Activated naive CD4-positive, alpha-beta T cell treated with anti-CD3 and anti-CD28 coated beads, Interleukin-2, amount 50 U/mL, for 16 hours (primary cell): ENCODE measurements around the gene DCC.

Source experiments
- DNase-seq: peaks from one replicate; pipeline ENCODE4 v3.0.0-alpha.2; 2020

DCC gene

DNA sequence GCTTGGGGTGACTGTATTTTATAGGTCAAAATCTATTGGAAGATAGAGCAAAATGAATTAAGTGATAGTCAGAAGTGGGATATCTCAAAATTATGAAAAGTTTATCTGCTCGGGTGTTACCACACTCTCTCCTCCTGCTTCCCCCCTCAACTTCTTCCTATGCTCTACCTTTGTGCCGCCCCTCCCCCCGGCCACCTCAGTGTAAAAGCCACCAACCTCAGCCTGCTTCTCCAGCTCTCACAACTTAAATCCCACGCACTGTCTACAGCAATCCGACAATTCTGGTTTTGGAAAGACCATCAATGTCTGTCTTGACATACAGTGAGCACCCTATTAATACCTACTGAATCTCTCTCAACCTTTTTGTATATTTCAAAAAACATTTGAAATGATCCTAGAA, 164.6 kb downstream of the DCC start:
- DNase-seq = no peak

DNA sequence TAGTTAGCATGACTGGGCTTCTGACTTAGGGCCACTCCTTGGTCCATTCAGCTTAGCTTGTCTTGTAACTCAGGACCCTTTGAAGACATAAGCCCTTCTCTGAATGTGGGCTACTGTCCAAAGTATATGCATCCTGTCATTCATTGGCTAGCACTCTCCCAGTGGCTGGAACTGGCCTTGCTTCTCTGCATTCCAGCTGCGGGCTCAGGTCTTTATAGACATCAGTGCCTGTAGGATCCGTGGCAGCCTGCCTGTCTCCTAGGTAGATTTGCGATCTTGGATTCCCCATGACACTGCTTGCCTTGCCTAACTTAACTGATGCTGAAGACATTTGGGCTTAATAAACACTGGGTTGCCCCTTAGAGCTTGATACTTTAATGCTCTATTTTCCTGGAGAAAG, 170.1 kb downstream of the DCC start:
- DNase-seq = no peak

DNA sequence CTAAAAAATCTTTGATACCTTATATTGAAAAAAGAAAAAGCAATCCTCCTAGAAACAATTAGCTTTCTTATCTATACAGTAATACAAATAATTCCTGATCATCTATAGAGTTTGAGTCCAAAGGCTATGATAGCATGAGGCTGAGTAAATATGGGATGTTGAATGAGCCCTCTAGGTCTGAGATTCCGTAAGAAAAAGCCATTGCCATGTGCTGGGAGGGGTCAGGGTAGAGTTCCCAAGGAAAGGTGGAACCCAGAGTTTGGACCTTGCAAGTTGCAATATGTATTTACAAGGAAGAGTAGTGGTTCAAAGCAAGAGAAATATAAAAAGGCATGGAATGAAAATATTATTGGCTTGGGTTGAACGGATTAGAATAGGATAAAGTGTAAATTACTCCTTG, 178.1 kb downstream of the DCC start:
- no peak for DNase-seq

DNA sequence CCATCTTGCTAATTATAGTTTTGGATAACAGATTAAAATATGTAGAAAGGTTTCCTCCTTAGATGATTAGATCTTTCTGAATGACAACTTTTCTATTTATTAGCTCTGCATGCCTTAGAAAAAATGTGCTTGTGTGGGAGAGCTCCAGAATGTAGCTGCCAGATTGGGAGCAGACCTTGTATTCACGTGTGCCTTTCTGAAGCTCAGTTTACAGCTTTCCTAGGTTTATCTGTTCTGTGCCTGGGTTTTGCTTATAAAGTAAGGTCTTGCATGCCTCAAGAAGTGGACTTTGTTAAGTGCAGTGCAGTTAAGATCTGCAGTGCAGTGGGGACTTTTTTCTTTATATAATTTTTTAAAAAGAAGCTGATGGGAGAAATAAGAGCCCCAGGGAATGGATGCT, 179.0 kb downstream of the DCC start:
- DNase-seq = no peak

DNA sequence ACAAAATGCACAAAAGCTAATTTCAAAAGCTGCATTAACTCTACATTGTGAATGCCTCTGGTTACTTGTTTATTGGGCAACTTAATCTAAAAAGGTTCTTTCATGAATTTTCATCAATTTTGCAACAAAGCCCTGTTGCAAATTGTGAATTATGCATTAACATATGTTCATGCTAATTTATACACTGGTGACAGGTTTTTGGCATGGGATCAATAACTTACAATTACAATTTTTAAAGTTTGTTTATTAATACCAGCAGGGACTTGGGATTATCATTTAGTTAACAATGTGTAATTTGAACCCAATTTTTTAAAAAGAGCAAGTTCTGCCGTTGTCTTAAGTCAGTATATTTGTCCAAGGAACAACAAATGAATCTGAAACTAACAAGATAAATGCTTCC, 183.6 kb downstream of the DCC start:
- DNase-seq = no peak

DNA sequence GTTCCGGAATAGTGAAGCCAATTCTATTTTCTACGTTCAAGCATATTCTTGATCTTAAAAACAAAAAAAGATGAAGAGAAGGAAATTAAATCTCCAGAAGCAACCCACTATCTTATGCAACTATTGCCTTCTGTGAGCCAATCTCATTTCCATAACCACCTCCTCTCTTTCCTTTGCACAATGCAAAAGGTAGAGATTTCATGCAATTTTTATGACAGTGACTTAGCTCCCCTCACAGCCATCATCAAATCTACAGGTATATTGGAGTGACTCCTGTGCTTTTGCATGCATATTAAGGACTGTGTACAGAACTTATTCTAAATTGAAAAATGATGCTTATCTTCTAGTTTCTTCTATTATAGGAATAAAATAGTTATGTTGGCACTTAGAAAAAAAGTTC, 191.8 kb downstream of the DCC start:
- no peak for DNase-seq

DNA sequence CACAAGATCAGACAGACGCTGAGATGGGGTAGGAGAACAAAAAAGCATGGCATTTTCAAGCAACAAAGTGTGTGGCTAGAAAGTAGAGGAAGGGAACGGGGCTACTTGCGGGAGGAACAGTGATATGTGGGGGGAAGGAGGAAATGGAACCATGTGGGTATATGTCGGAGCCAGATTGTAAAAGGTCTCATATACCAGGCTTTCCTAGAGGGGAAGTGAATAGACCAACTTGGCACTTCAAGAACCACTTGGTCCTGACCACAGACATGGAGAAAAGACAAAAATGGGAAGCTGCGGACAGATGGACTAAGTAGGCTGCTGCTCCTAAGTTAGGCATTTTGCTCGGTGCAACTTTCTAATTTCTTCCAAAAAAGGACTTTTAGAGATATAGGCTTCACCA, 196.0 kb downstream of the DCC start:
- DNase-seq = no peak

DNA sequence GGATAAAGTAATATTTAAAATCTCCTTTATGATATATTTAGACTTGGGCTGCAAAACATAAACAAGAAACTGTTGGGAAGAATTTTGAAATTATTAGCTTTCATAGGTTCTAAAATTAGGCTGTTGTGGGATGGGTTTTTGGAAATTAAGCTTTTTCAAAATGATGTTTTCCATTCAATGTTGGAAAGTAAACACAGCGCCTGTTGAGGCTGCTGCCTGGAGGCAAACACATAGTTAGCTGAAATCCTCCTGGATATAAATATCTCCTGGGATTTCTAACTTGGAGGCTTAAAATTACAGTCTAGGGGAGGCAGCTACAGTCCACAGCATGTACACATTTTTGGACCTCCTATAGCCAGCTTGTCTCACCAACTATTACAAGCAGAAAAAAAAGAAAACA, 197.3 kb downstream of the DCC start:
- DNase-seq = no peak

DNA sequence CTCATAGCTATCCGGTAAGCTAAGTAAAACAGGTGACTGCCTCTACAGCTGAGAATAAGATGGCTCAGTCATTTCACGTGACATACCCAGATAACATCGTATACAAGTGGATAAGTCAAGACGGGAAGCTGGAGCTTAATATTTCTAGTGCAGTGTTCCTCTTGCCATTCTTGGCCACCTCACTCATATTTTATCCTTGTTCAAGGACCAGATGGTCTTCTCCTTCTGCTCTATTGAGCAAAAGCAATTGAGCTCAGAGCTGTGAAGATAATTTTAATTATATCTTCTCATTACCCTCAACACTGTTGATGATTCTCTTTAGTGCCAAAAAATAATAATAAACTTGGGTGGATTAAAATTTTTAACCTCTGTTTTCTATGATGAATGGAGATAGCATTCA, 201.1 kb downstream of the DCC start:
- no peak for DNase-seq

DNA sequence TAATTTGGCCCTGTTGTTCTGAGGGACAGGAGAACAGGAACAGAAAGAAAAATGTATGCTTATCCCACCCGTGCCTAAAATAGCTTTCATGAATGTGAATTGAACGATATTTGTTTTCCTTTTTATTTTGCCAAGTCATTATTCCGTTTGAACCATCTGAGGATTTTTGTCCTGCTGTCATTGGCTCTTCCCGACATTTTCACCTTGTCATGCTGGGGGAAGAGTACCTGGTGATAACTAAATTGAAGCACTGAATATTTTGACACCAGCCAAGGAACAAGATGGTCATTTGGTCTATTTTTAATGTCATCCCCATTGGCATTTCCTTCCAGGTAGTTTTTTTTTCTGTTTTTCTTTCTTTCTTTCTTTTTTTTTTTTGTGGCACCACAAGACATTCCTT, 204.1 kb downstream of the DCC start:
- DNase-seq = no peak

DNA sequence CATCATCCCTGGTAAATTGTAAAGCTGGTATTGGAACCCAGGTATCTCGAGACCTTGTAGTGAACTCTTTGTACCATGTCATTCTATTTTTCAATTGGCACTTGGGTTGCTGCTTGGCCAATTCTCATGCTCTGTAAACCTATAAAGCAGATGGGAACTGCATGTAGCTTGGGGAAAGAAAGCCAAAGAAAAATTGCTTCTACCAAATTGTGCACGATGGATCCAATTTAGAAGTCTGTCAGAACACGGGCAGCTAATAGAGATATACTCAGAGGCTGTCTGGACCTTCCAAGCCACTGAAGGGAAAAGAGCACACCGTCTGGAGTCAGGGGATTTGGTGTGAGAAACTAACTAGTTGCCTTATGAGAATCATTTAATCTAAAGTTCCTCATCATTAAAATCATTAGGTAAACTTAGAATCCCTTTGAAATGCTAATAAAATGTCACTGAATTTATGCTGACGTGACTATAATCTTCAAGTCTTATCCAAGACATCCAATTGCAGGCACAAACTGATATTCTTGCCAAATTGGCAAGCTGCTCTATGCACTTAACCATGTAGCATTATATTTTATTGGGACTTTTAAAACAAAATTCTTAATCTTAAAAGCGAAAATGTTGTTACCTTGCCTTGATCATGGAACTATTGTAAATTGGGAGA, 206.8 kb downstream of the DCC start:
- DNase-seq = no peak

DNA sequence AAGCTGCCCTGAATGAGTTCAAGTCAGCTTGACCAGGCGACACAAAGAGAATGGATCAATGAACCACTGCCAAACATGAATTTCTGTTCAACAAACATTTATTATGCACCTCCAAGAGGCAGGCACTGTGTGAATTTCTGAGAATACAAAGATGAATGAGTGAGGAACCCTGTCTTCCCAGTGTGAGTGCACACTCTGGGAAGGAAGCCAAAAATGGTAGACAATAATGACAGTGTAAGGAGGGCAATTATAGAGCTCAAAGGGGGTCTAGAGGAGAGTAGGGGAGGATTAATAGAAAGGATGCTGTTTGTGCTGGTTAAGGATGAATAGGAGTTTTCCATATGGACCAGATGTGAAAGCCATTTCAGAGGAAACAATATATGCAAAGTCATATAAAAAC, 213.4 kb downstream of the DCC start:
- no peak for DNase-seq

DNA sequence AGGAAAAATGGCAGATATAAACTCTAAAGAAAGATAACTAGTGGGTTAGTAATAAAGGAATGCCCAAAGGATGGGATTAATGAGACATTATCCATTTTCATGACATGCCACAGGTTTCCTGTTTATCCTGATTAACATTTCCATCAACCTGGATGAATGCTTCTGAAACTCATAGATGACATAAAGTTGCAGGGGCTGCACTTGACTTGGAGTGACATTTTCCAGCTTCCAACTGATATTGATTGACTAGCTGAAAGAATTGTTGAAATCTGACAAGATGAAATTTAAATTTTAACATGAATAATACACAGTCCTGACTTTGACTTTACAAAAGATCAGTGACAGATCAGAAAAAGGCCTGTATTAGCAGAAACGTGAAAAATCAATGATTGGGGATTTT, 214.2 kb downstream of the DCC start:
- DNase-seq = no peak

DNA sequence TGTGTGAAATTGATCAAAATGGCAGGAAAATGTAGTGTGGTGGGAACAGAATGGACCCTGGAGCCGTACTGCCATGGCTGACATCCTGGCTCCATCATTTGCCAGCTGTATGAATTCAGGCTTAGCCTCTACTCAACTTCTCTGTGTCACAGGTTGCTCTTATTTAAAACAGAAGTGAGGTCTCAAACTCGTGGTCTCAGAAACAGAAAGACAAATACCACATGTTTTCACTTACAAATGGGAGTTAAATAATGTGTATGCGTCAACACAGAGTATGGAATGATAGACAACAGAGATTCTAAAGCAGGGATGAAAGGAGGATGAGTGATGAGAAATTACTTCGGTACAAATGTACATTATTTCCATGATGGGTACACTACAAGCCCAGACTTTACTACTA, 227.4 kb downstream of the DCC start:
- DNase-seq = no peak

DNA sequence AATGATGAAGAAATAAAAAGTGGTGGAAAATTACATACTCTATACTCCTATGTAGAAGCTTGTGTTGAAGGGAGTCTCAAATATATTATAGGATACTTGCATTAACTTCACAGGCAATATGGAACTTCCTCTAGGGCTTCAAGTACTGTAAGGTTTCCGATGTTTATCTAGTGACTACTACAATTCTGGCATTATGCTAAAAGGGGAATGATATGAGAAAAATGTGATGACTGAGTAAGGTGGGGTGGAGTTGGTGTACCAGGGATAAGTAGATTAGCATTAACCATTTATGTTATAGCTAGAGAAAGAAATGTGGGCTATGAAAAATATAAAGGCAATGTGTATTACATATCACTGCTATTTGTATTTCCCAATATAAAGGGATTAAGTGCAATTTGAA, 229.5 kb downstream of the DCC start:
- DNase-seq = no peak

DNA sequence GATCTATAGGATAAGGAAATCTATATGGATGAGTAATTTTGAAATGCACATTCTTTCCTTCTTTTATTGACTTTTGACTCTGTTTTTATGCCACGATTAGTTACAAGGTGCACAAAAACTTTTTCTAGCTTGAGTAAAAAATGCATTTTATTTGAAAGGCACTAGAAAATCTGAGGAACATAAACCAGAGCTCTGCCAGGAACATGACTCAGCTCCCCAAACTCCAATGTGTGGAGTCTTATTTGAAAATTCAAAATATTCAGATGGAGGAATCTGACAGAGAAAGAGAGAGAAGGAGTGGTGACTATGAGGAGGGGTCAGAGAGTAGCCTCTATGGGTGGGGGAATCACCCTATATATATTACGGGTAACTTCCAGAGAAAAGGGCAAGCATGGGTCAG, 231.0 kb downstream of the DCC start:
- DNase-seq = no peak

DNA sequence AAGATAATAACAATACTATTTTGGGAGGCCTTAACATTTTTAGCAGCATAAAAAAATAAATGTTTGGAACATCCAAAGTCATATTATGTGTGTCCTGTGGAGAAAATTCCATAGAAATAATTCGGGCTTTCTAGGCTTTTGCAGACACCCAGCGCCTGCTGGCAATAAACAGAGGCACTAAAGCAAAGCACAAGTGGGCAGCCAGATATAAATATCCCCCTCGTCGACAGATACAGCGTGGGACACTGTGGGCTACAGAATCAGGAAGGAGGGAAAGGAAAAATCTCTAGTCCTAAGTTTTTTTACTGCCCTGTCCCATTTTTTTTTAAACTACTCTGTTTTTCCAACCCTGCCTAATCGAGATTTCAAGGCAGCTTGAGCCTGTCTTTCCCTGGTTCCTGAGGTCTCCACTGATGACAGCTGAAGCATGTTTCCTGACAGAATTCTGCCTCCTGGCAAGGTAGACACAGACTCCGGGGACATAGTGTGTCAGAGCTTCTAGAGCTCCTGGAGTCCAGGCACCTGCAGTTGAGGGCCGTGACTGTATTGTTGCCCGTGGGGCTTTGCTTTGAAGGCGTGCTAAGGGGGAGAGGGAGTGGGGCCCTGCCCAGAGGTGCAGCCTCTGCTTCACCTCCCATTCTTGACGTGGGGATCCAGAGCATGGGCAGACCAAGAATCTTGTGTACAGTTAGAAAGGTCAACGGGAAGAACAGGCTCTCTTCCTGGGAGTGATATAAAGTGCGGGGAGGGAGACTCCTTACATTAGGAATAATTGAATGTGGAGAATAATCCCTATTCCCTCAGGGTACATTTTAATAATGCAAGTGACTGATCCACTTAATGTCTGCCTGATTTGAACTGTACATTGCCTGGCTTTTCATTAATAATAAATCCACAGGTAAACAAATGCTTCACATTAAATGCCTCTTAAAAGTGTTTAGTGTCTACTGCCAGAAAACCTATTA, 232.3 kb downstream of the DCC start:
- DNase-seq = no peak

DNA sequence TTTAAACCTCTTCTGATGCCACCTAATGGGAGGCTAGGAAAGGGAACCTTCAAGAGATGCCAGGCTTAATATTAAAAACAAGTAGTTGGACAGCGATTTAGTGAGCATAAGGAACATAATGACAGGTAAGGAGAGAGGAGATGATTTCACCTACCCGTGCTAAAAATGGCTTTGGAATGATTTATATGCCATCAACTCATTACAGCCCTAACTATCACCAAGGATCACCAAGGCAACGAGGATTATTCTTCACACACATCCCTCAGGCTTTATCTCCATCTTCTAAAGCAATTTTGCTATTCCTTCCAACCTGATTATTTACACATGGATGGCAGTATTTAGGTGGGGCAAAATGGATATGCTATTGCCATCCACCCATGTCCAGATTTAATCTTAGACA, 237.8 kb downstream of the DCC start:
- DNase-seq = no peak

DNA sequence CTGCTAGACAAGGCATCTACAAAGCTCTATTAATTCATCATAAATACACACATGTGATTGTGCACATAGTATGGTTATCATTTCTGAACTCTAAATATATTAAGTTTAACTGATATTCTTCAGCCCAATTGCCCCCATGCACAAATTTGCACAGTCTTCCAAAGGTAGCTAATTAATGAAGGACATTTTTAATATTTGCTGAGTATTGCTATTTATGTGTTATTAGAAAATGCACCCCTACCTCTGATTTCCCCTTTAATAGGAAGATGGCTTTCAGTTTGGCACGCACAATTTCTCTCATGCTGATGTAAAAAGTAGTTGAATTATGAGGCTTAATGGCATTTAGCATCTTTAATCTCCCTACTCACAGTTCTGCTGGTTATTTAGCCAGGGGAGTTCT, 242.1 kb downstream of the DCC start:
- no peak for DNase-seq

DNA sequence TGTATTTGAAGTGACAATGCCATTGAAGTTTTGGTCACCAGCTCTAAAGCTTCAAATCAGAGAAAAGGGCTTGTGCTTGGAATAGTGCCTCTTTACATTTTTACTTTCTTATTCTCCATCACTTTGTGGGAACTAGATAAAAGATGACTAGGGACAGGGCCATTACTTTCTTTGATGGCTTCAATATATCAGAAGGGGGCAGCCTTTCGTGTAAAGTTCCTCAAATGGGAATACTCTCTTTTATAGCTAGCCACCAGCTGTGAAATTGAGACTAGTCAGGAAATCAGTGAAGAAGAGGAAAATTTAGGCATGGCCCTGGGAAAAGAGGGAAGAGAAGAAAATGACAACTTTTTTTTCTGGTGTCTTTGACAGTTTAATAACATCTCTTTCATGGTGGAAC, 242.5 kb downstream of the DCC start:
- DNase-seq = no peak

DNA sequence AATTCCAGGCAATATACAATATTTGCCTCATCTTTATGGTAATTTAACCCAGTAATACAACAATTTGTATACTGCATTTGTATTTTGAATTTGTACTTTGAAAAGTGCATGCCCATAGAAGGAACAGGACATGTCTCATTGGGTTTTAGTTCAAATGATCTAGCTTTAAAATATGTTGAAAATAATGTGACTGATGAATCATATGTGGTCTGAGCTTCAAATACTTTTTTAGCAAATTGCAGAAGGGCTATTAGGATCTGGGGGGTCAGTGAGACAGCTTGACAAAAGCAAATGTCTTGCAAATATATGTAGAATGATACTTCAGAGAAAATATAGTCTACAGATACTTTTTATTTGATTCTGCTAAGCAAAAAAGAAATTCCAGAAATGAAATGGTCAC, 248.9 kb downstream of the DCC start:
- DNase-seq = no peak

DNA sequence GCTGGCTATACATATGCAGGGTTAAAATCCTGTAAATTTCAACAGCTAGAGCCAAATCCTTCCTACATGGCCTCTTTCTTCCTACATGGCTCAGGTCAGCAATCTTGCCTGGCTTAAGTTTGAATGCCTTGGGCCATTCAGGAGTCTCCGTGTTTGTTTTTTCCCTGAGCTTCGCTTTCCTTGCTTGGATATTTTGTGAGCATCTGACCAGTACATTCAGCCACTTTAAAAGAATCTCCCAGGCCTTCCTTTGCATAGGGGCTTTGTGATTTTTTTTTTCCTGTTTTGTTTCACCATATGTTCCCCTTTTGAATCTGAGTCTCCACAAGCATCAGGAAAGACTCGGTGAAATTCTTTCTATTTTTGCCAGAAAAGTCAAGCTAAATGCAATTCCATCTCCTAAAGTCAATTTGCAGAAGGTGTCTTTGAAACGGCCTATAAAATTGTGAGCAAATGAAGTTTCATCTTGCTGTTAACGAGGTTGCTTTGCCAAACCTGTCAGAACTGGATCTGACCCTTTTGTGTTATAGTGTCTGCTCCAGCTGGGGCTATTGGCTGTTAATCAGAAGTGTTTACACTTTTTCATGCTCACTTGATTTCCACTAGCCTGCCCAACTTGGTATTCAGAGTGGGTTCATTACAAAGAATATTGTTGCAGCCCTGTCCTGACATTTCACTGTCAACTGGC, 256.9 kb downstream of the DCC start:
- DNase-seq = no peak

DNA sequence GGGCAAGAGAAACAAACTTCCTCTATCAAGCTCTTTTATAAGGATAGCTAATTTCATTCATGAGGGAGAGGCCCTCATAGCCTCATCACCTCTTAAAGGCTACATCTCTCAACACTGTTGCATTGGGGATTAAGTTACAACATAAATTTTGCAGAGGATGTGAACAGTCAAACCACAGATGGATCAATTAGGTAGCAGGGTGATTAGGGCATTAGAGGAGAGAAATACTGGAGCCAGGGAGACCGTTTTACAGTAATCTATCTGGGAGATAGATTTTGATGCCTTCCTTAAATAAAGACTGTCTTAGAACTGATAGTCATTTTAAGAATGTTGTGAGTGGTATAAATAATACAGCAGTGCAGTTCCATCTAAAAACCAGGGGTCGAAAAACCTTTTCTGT, 258.9 kb downstream of the DCC start:
- DNase-seq = no peak

DNA sequence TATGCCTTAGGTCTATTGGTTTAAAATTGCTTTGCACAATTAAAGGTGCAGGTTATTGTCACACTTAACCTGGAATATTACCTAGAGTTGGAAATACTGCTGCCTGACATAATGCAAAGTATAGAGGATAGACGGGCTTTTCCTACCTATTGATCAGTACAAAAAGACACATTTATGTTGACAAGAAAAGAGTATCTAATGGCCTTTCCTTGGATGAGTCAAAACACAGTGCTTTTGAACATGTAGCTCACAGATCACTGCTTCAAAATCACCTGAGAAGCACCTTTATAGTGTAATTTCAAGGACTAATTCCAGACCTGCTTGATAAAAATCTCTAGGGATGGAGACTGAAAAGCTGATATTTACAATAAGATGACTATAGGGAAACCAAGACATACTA, 262.8 kb downstream of the DCC start:
- no peak for DNase-seq
